ENCODE results near the gene ODF2. TPM values are rescaled to one million over a fixed set of nuclear protein-coding genes. Genes with fewer than 3 reads are reported as not detected.

The ODF2 gene
- total and polyA plus RNA-seq, 2 of the 8 experiments (the other 6 are each of a cell fraction or from before 2014, with no cell fraction given), result 5.6 to 17.9 TPM

- Histone ChIP-seq H2AK5ac (ENCODE audit: low read depth, low read length) (no peak within 1 kb of the TSS), H4K91ac (replicated peaks; ENCODE audit: insufficient read length, low read length) (no peak within 1 kb of the TSS), H3K79me1 (ENCODE audit: low read depth, low read length) (no peaks in the 10 kb centered on the region), H3K27me3 (replicated peaks in 1 of 4; ENCODE audit: control insufficient read depth in 3 of 4, extremely low read depth in 1 of 4, insufficient read depth in 3 of 4, low read length in 3 of 4) (peaks cover 5 to 43% (median 31%) of the 10 kb centered on the region in 4 experiments; a peak in 6 of 7 replicates), H3K4me3 (ENCODE audit: extremely low read depth in 1 of 4, insufficient read depth in 2 of 4, low read depth in 3 of 4, low read length in 4 of 4) (peak within 1 kb of the TSS; percentile 47 to 89 (median 60)), H2BK5ac (ENCODE audit: low read depth, low read length) (no peak within 1 kb of the TSS), H3K23me2 (ENCODE audit: low read depth, low read length) (peaks cover 6% of the 10 kb centered on the region; the same call in 1 of the 2 replicates), H4K5ac (ENCODE audit: insufficient read length, low read depth, low read length) (no peak within 1 kb of the TSS), H3K14ac (ENCODE audit: insufficient read length) (no peak within 1 kb of the TSS), H2BK12ac (ENCODE audit: low read depth, low read length) (no peak within 1 kb of the TSS), H2BK20ac (ENCODE audit: low read length) (no peak within 1 kb of the TSS), H3K36me3 (ENCODE audit: control insufficient read depth in 2 of 4, insufficient read depth in 4 of 4, low read length in 3 of 4) (no peaks in the 10 kb centered on the region), H4K8ac (ENCODE audit: extremely low read depth, insufficient read depth, low read length) (peak within 1 kb of the TSS; percentile 77), H3K9me3 (ENCODE audit: insufficient read depth in 2 of 2, low read depth in 1 of 2, low read length in 1 of 2) (no peaks in the 10 kb centered on the region), H3K56ac (replicated peaks; ENCODE audit: insufficient read length, low read depth, low read length) (no peak within 1 kb of the TSS), H2AFZ (ENCODE audit: low read length) (no peak within 1 kb of the TSS; the same call in 1 of the 2 replicates), H3K27ac (ENCODE audit: low read depth, low read length) (no peak within 1 kb of the TSS), H3K4me1 (replicated peaks in 1 of 4; ENCODE audit: control insufficient read depth in 3 of 4, insufficient read depth in 4 of 4, low read length in 3 of 4) (peaks cover 4 to 15% (median 8%) of the 10 kb centered on the region in 4 experiments; a peak in 6 of 7 replicates), H4K20me1 (replicated peaks in 1 of 2; ENCODE audit: control insufficient read depth in 1 of 2, insufficient read depth in 2 of 2, low read length in 2 of 2) (no peaks in the 10 kb centered on the region), H3K4ac (replicated peaks; ENCODE audit: insufficient read length, low read depth, low read length) (no peak within 1 kb of the TSS), H3K18ac (ENCODE audit: extremely low read depth, low read length) (peak within 1 kb of the TSS; percentile 83; the same call in 1 of the 2 replicates), H3K4me2 (ENCODE audit: insufficient read depth in 1 of 2, low read depth in 2 of 2, low read length in 2 of 2) (peak within 1 kb of the TSS; percentile 63 to 83), H2BK120ac (replicated peaks; ENCODE audit: low read depth, low read length) (no peak within 1 kb of the TSS), H3K79me2 (ENCODE audit: control insufficient read depth in 1 of 2, insufficient read depth in 2 of 2, low read length in 2 of 2) (no peaks in the 10 kb centered on the region), H3K9ac (replicated peaks in 1 of 4; ENCODE audit: extremely low read depth in 1 of 4, low read depth in 3 of 4, low read length in 3 of 4) (peak within 1 kb of the TSS in 1 of 4 experiments; percentile 65; a peak in 1 of 7 replicates), H2BK15ac (ENCODE audit: low read length) (no peak within 1 kb of the TSS), H3K23ac (ENCODE audit: insufficient read length) (no peak within 1 kb of the TSS)
- TF ChIP-seq NANOG (IDR thresholded peaks at IDR 0.05; ENCODE audit: insufficient read depth, low read depth, low read length, poor library complexity, severe bottlenecking), result no peak
- TF ChIP-seq, protein P1, sequence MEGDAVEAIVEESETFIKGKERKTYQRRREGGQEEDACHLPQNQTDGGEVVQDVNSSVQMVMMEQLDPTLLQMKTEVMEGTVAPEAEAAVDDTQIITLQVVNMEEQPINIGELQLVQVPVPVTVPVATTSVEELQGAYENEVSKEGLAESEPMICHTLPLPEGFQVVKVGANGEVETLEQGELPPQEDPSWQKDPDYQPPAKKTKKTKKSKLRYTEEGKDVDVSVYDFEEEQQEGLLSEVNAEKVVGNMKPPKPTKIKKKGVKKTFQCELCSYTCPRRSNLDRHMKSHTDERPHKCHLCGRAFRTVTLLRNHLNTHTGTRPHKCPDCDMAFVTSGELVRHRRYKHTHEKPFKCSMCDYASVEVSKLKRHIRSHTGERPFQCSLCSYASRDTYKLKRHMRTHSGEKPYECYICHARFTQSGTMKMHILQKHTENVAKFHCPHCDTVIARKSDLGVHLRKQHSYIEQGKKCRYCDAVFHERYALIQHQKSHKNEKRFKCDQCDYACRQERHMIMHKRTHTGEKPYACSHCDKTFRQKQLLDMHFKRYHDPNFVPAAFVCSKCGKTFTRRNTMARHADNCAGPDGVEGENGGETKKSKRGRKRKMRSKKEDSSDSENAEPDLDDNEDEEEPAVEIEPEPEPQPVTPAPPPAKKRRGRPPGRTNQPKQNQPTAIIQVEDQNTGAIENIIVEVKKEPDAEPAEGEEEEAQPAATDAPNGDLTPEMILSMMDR (IDR thresholded peaks at IDR 0.05; ENCODE audit: control extremely low read depth in 1 of 3, insufficient read depth in 1 of 3, low read depth in 1 of 3, low read length in 3 of 3), result 0 out of 4 replicates have a peak, but pooled peaks of 1 of the 3 experiments have one; percentile 10
- TF ChIP-seq GABPA (IDR thresholded peaks at IDR 0.05; ENCODE audit: borderline replicate concordance, insufficient read depth, low read length), result peak; percentile 4; the same call in 1 of the 2 replicates
- TF ChIP-seq ASH2L (IDR thresholded peaks at IDR 0.05; ENCODE audit: low read length), result peak; percentile 16
- peak; percentile 82 for TF ChIP-seq KDM4A (IDR thresholded peaks at IDR 0.05; ENCODE audit: low read depth, low read length, severe bottlenecking)
- 7% methylated on average over 27 of the region's 59 CpGs; no CpG with 5 or more reads in 1 of the 2 experiments for WGBS, 2 experiments (ENCODE audit: extremely low coverage in 1 of 2, insufficient coverage in 1 of 2, insufficient read length in 1 of 2, insufficient replicate concordance in 2 of 2, low coverage in 1 of 2, low lambda C conversion rate in 2 of 2, missing lambda C conversion rate in 1 of 2)
- peak in 1 of 2 experiments; percentile 83 for DNase-seq (ENCODE audit: low read depth in 1 of 2, low spot score in 2 of 2)
- CTCF ChIA-PET (ENCODE audit: partially characterized antibody), result interaction anchor here (0.7 to 5.9 kb wide), 19 partner anchors 9 to 1298 kb away, joined by 3 to 40 read pairs (median 6); no protein-coding TSS in a partner anchor
- POLR2A ChIA-PET (ENCODE audit: partially characterized antibody), result interaction anchor here (0.6 to 2.8 kb wide), 7 partner anchors 20 to 292 kb away, joined by 3 to 8 read pairs (median 4); partner anchors contain the start of genes GOLGA2 and SWI5
- no peak for FAIRE-seq
Observed at GRCh38 chr9:128420651-128421481, 34.9 kb upstream of the ODF2 start, which contains the start of gene CERCAM. Gene CERCAM, plus strand, starts transcription at chr9:128420857. Its CDS starts 21 bp downstream, at chr9:128420878.

All from H1 (cell line).